ENCODE measurements around the gene ADGRG6. TPM values are rescaled to one million over a fixed set of nuclear protein-coding genes. Genes with fewer than 3 reads are reported as not detected.

Gene ADGRG6
- total RNA-seq, 1 donor from 2014 or later: 3.6 TPM

DNA sequence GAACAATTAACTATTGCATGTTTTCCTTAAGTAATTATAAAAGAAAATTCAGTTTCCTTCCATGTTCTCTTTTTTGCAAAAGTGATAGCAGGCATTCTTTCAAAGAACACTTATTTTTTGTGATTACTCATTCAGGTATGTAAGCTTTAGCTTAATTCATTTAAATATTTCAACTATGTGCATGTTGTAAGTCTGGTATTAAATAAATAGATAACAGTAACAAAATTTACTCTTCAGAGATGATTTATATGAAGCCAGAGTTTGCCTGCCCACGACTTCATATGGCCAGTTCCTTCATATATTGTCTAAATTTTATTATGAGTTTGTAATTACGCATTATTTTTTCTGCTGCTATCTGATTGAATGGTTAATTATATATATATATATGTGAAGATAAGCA is 110.9 kb downstream of the ADGRG6 start:
- H3K36me3 ChIP-seq: no peaks in the 10 kb centered on the region
- intact Hi-C loops (cut with micrococcal nuclease): no loop called here

DNA sequence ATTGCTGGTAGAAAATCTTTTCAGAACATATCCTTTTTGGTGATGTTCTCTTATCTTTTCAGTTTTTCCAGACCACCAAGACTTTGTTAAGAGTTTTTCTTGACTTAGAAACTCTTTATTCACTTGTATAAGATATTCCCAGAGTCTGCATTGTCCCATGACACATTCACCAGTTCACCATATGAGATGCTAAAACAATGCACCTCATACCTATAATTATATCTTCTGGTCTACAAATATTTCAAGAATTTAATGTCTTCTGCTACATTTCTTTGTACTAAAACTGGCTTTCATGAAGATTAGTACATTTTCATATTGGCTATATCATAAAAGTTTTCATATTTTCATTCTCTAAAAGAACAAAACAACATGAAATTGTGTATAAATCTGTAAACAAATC is 111.3 kb downstream of the ADGRG6 start:
- no peak overlapping the region for H3K27ac ChIP-seq (replicated peaks)
- no peaks in the 10 kb centered on the region for H3K9me3 ChIP-seq (replicated peaks)
- DNase-seq: no peak
- H3K27me3 ChIP-seq (ENCODE audit: low read depth): no peaks in the 10 kb centered on the region
- no peaks in the 10 kb centered on the region for H3K36me3 ChIP-seq
- H3K4me1 ChIP-seq: no peaks in the 10 kb centered on the region
- intact Hi-C loops (cut with micrococcal nuclease): no loop called here
- no peak overlapping the region for H3K4me3 ChIP-seq
- no peak for TF ChIP-seq CTCF (IDR thresholded peaks at IDR 0.05; ENCODE audit: borderline replicate concordance)

More for the DNA sequence above, 110.9 kb downstream of the ADGRG6 start:
- no peaks in the 10 kb centered on the region for H3K9me3 ChIP-seq (replicated peaks)
- TF ChIP-seq CTCF (IDR thresholded peaks at IDR 0.05; ENCODE audit: borderline replicate concordance): no peak
- no peaks in the 10 kb centered on the region for H3K27me3 ChIP-seq (ENCODE audit: low read depth)
- no peak overlapping the region for H3K4me3 ChIP-seq
- H3K4me1 ChIP-seq: no peaks in the 10 kb centered on the region
- no peak for DNase-seq
- no peak overlapping the region for H3K27ac ChIP-seq (replicated peaks)

DNA sequence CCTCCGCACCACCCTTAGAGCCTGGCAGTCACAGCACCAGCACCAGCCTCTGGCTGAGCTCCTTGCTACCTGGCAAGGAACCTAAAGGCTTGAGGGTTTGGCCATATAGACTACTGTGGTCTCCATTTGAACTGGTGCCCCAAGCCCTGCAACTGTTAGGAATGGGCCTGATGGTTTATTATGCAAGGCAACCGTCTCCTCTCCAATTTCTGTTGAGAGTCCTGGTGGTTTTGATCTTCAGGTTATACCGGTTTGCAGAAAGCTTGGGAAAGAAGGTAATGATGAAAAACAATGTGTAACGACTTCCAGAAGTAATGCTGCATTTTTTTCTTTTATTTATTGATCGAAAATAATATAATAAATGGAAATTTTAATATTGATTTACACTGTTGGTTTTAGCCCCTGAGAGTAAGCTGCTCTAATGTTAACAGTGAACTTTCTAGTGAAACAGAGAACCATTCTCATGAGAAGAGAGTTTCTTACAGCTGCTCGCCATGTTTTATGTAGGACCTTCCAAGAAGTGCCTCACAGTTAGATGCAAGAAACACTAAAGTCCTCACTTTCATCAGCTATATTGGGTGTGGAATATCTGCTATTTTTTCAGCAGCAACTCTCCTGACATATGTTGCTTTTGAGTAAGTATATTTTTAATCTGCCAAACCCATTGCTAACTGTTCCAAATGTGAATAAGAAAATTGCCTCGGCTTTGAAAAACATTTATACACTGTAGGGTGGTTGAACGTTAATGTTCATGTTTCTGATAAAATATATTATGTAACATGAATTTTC is 112.8 kb downstream of the ADGRG6 start:
- Histone ChIP-seq H3K4me1 (no peaks in the 10 kb centered on the region), H3K4me3 (no peak overlapping the region), H3K27ac (replicated peaks) (no peak overlapping the region), H3K9me3 (replicated peaks) (no peaks in the 10 kb centered on the region), H3K36me3 (no peaks in the 10 kb centered on the region), H3K27me3 (ENCODE audit: low read depth) (no peaks in the 10 kb centered on the region)
- intact Hi-C loops (cut with micrococcal nuclease): no loop called here
- TF ChIP-seq CTCF (IDR thresholded peaks at IDR 0.05; ENCODE audit: borderline replicate concordance): no peak
- DNase-seq: no peak

- TF ChIP-seq CTCF (IDR thresholded peaks at IDR 0.05; ENCODE audit: borderline replicate concordance): no peak
- DNase-seq: no peak
- no peaks in the 10 kb centered on the region for H3K4me1 ChIP-seq
- no peaks in the 10 kb centered on the region for H3K27me3 ChIP-seq (ENCODE audit: low read depth)
- no peaks in the 10 kb centered on the region for H3K9me3 ChIP-seq (replicated peaks)
- no peak overlapping the region for H3K27ac ChIP-seq (replicated peaks)
- intact Hi-C loops (cut with micrococcal nuclease): no loop called here
- no peaks in the 10 kb centered on the region for H3K36me3 ChIP-seq
- H3K4me3 ChIP-seq: no peak overlapping the region
These were observed 114.4 kb downstream of the ADGRG6 start for GRCh38 chr6:142416179-142416578.

DNA sequence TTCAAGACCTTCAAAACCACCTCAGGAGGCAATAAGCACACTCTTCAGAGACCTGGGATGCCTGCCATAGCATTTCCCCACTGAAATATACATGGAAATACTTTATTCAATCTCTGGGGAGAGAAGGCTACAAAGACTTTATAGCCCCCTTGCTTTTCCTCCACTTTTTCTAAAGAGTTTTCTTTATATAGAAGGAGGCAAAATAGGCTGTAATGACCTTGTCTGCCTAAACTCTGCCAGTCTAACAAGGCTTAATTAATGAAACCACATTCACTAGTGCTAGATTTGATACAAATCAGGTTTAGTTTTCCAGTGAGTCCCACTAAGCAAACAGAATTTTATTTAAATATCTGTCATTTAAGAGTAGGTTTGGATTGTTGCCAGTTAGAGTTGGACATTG is 114.9 kb downstream of the ADGRG6 start:
- no peak overlapping the region for H3K27ac ChIP-seq (replicated peaks)
- no peak overlapping the region for H3K4me3 ChIP-seq
- intact Hi-C loops (cut with micrococcal nuclease): no loop called here
- H3K36me3 ChIP-seq: no peaks in the 10 kb centered on the region
- H3K27me3 ChIP-seq (ENCODE audit: low read depth): no peaks in the 10 kb centered on the region
- TF ChIP-seq CTCF (IDR thresholded peaks at IDR 0.05; ENCODE audit: borderline replicate concordance): no peak
- no peaks in the 10 kb centered on the region for H3K9me3 ChIP-seq (replicated peaks)
- no peak for DNase-seq
- no peaks in the 10 kb centered on the region for H3K4me1 ChIP-seq

Measured in left ventricle myocardium inferior (tissue), 1 donor.